Parathyroid adenoma (tissue), 2 donors: ENCODE data around the gene RELL2.
A peak's percentile ranks its signal among the peaks of the same experiment; 100 is the strongest.

Experiments
- H2AFZ ChIP-seq: fragments of 300-600 bp; sonication (generic); one replicate; pipeline ENCODE4 v1.7.0; 2017; ENCODE audit warnings: antibody characterized with exemption, mild to moderate bottlenecking
- H3K27ac ChIP-seq: fragments of 300-600 bp; sonication (generic); one replicate; pipeline ENCODE4 v1.7.0; 2017
- H3K27me3 ChIP-seq: fragments of 300-600 bp; sonication (generic); one replicate; pipeline ENCODE4 v1.7.0; 2017; ENCODE audit warnings: low read length; ENCODE audit not compliant: control insufficient read depth, insufficient read depth
- H3K36me3 ChIP-seq: fragments of 300-600 bp; sonication (generic); one replicate; pipeline ENCODE4 v1.7.0; 2017; ENCODE audit warnings: low read length; ENCODE audit not compliant: control insufficient read depth, insufficient read depth
- H3K4me1 ChIP-seq: fragments of 300-600 bp; sonication (generic); one replicate; pipeline ENCODE4 v1.7.0; 2017; ENCODE audit warnings: control low read depth
- H3K4me2 ChIP-seq: fragments of 300-600 bp; sonication (generic); one replicate; pipeline ENCODE4 v1.7.0; 2017; ENCODE audit warnings: low read length
- H3K4me3 ChIP-seq: fragments of 300-600 bp; sonication (generic); one replicate; pipeline ENCODE4 v1.7.0; 2017; ENCODE audit warnings: low read depth, low read length
- H3K79me2 ChIP-seq: fragments of 300-600 bp; sonication (generic); one replicate; pipeline ENCODE4 v1.7.0; 2017; ENCODE audit warnings: control low read depth
- H3K9ac ChIP-seq: fragments of 300-600 bp; sonication (generic); one replicate; pipeline ENCODE4 v1.7.0; 2017; ENCODE audit warnings: mild to moderate bottlenecking
- H3K9me3 ChIP-seq: fragments of 300-600 bp; sonication (generic); one replicate; pipeline ENCODE4 v1.7.0; 2017; ENCODE audit warnings: low read length; ENCODE audit not compliant: control insufficient read depth
- CTCF ChIP-seq: fragments of 300-600 bp; sonication (generic); IDR thresholded peaks from one replicate; pipeline ENCODE4 v1.7.0; 2017; ENCODE audit warnings: antibody characterized with exemption, mild to moderate bottlenecking
- donor health status: primary hyperparathyroidism.

Gene RELL2

GRCh38 chr5:141650851-141651727, 14.3 kb downstream of the RELL2 start, which contains the start of gene FCHSD1:
Gene FCHSD1 (minus strand): TSS chr5:141651418. CDS start chr5:141651368, 50 bp downstream.
- H3K27me3 ChIP-seq, result no peaks in the 10 kb centered on the region
- H3K79me2 ChIP-seq, result peaks cover 2% of the 10 kb centered on the region
- TF ChIP-seq CTCF, result no peak
- H2AFZ ChIP-seq, result peak within 1 kb of the TSS; percentile 17
- peak within 1 kb of the TSS; percentile 67 for H3K4me3 ChIP-seq
- H3K9ac ChIP-seq, result no peak within 1 kb of the TSS
- H3K4me2 ChIP-seq, result peak within 1 kb of the TSS; percentile 96
- no peaks in the 10 kb centered on the region for H3K9me3 ChIP-seq
- H3K36me3 ChIP-seq, result no peaks in the 10 kb centered on the region
- H3K27ac ChIP-seq, result peak within 1 kb of the TSS; percentile 77
- H3K4me1 ChIP-seq, result peaks cover 20% of the 10 kb centered on the region

DNA sequence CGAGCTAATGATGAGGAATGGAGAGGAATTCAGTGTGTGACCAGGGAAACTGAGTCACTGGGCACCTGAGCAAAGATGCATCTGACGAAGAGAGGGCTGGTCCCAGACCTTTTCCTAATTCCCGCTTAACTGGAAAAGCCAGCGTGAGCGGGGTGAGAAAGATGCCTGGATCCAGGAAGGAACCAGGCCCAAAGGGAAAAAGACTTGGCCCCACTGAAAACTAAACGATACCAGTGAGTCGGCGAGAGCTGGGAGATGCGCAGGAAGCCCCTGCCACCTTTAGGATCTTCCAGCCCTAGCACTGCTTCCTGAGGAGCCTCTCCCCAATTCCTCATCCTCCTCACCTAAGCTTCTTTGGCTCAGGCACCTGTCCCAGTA, 14.9 kb downstream of the RELL2 start:
- H3K27me3 ChIP-seq, result no peaks in the 10 kb centered on the region
- H3K9me3 ChIP-seq, result no peaks in the 10 kb centered on the region
- no peak overlapping the region for H3K9ac ChIP-seq
- peaks cover 2% of the 10 kb centered on the region for H3K79me2 ChIP-seq
- peaks cover 20% of the 10 kb centered on the region for H3K4me1 ChIP-seq
- H2AFZ ChIP-seq, result peak overlapping the region; percentile 17
- TF ChIP-seq CTCF, result no peak
- no peaks in the 10 kb centered on the region for H3K36me3 ChIP-seq
- peak overlapping the region; percentile 77 for H3K27ac ChIP-seq
- H3K4me3 ChIP-seq, result peak overlapping the region; percentile 67
- peak overlapping the region; percentile 96 for H3K4me2 ChIP-seq

DNA sequence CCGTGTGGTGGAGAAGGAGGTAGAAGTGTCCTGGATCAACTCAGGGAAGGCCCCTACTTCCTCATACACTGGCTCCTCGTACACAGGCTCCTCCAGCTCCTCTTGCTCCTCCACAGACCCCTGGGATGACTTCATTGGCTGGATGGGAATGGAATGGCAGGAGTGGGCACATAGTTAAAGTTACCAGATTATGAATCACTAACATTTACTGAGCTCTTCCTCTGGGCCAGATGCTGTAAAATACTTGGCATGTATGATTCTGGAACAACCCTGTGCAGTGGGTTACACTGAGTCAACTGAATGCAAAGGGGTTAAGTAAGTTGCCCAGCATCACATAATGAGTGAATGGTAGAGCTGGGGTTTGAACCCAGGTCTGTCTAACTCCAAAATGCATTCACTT, 17.5 kb downstream of the RELL2 start:
- no peak overlapping the region for H3K4me3 ChIP-seq
- H3K27ac ChIP-seq, result no peak overlapping the region
- no peaks in the 10 kb centered on the region for H3K27me3 ChIP-seq
- no peak for TF ChIP-seq CTCF
- peaks cover 16% of the 10 kb centered on the region for H3K4me1 ChIP-seq
- H2AFZ ChIP-seq, result no peak overlapping the region
- H3K79me2 ChIP-seq, result no peaks in the 10 kb centered on the region
- no peak overlapping the region for H3K4me2 ChIP-seq
- no peak overlapping the region for H3K9ac ChIP-seq
- no peaks in the 10 kb centered on the region for H3K9me3 ChIP-seq
- no peaks in the 10 kb centered on the region for H3K36me3 ChIP-seq

DNA sequence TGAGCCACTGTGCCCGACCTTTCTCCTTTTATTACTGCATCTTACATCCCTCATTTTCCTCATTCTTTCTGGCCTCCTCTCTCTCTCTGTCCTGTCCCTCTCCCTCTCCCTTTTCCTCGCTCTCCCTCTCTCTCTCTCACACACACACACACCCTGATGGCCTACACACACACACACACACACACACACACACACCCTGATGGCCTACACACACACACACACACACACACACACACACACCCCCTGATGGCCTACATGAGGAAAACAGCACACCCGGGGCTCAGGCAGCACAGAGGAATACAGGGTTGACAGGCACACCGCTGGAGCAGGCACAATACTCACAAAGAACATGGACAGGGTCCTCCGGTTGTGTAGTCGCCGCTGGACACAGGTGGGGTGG, 18.2 kb downstream of the RELL2 start:
- no peaks in the 10 kb centered on the region for H3K27me3 ChIP-seq
- no peak for TF ChIP-seq CTCF
- H3K4me2 ChIP-seq, result no peak overlapping the region
- H3K9ac ChIP-seq, result no peak overlapping the region
- no peaks in the 10 kb centered on the region for H3K36me3 ChIP-seq
- no peaks in the 10 kb centered on the region for H3K9me3 ChIP-seq
- no peak overlapping the region for H2AFZ ChIP-seq
- H3K27ac ChIP-seq, result no peak overlapping the region
- no peak overlapping the region for H3K4me3 ChIP-seq
- peaks cover 10% of the 10 kb centered on the region for H3K4me1 ChIP-seq
- no peaks in the 10 kb centered on the region for H3K79me2 ChIP-seq

GRCh38 chr5:141656396-141656795, 19.6 kb downstream of the RELL2 start:
- Histone ChIP-seq H3K9me3 (no peaks in the 10 kb centered on the region), H3K27ac (no peak overlapping the region), H3K9ac (no peak overlapping the region), H3K36me3 (no peaks in the 10 kb centered on the region), H2AFZ (no peak overlapping the region), H3K27me3 (no peaks in the 10 kb centered on the region), H3K4me3 (no peak overlapping the region), H3K4me1 (peaks cover 6% of the 10 kb centered on the region), H3K4me2 (no peak overlapping the region), H3K79me2 (peaks cover under 1% of the 10 kb centered on the region)
- TF ChIP-seq CTCF, result no peak
